DMS153 treated with DMSO at 0.1 percent for 48 hours (cell line): ENCODE measurements around the gene SLC25A1.

Source experiments
- DNase-seq: peaks from one replicate; lab custom pipeline; 2025; ENCODE audit not compliant: unreplicated experiment; lab: John Stamatoyannopoulos, UW

SLC25A1 gene

DNA sequence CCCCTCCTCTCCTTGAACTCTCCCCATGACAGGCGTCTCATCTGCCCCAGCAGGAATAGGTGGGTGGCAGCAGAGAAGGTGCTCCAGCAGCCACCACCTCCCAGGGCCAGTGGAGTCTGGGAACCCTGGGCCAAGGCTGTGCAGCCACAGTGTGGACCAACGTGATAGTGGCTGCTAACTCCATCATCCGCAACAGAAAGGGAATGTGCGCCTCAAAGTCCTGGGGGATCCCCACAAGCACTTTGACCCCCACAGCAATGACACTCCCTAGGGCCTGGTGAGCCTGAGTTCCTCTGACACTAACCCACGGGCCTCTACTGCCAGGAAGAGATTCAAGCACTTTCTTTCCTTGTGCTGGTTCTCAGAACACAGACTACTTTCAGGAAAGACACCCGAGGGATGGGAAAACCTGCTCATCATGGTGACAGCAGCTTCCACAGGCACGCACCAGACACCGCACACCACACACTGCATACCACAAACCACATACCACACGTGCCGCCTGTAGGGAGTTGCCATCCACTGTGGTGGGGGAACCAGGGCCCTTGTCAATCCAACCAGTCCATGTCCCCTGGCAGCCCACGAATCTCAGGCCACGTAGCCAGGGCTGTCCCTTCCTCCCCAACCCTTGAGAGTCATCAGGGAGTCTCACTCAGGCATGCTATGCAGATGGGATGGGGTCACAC lies 3.4 kb upstream of the SLC25A1 start:
- DNase-seq, result no peak

DNA sequence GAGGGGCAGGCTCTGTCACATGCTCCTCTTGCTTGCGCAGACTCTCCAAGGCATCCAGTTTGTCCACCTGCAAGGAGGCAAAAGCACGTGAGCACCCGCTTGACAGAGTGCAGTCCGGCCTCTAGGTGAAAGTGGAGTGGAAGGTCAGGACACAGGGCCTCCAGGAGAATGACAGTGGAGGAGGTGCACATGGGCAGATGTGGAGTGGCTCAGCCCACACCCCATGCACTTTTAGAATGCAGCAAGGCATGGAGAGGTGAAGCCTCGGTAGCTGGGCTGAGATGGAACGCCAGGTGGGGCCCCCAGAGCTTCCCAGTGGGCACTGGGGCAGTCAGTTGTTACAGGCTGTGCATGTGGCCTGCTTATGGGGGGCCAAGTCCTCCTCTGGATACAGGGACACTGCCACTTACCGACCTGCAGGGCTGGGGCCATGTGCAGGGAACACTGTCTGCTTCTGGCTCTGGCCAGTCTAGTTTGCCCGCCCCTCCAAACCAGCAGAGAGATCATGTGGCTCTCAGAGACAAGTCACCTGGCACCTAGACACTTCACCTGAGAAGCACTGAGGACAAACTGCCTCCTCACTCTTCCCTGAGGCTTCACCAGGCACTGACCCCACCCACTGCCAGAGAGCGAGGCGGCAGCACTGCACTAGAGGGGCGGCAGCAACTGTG lies 2.3 kb upstream of the SLC25A1 start:
- DNase-seq, result no peak

DNA sequence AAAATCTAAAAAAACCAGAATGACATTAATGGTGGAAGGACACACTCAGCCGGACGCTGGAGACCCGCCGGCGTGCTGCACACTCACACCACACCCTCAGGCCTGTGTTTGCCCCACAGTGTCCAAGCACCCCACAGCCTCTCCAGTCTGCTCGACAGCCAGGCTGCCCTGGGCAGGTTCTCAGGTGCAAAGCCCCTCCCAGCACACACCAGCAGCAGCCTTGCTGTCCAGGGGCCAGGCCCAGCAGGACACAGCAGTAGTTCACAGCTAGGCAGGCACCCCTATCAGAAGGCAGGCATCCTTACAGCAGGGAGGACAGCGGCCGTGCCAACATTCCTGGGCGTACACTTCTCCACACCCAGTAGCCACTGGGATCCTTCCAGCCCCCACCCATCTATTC lies 1.7 kb upstream of the SLC25A1 start:
- no peak for DNase-seq

DNA sequence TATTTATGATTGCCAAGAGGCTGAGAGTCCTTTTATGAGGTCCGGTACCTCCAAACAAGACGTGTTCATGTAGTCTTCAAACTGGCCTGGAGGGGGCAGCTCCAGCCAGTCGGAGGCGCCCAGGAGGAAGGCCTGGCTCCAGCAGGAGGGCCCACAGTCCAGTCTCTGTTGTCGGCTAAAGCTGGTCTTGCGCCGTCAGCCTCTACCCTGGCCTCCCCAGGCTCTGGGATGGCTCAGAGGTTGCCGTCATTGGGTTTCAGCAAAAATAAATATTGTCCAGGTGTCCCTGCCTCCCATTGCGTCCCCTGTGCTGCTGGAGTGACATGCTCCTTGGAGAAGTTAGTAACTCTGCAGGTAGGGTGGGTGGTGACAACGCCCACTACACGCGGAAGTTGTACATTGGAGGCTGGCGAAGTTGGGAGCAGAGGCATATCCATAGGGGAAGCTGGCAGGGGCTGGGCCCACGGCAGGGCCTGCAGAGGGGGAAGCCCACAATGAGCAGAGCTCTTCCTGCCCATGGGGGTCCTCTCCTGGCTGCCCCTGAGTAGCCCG lies 1.0 kb upstream of the SLC25A1 start:
- DNase-seq, result peak; percentile 72

- no peak for DNase-seq
Observed at GRCh38 chr22:19178065-19178656, 375 bp downstream of the SLC25A1 start.

GRCh38 chr22:19177164-19178064 lies 1.1 kb downstream of the SLC25A1 start:
- no peak for DNase-seq

DNA sequence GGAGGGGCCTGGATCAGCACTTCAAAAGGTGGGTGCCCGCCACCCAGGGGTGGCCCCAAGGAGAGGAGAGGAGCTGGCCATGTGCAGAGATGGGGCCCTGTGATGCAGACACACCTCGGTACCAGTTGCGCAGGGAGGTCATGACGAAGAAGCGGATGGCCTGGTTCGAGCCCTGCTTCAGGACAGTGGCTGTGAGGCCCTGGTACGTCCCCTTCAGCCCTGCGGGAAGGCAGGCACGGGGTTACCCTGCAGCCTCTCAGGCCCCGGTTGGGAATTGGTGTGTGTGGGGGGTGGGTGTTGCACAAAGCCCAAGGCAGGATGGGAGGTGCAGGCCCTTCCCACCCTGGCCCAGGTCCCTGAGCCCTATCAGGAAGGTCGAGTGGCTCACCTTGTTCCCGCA lies 1.8 kb downstream of the SLC25A1 start:
- no peak for DNase-seq

DNA sequence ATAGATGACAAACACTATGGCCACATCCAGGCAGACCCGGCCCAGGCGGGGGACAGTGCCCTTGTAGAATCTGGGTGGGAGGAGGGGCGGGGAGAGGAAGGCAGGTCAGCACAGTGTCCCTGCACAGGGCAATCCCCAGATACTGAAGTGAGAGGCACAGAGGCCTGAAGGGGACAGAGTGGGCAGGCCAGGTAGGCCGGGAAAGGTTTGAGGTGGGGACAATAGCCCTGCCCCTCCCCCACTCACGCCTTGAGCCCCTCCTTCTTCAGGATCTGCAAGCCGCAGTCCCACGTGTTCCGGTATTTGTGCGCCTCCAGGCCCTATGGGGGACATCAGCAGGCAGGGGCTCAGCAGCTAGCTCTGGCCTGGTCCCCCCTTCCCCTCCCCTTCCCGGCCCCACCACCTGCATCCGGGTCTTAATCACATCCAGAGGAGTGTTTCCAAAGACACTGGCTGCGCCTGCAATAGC lies 2.3 kb downstream of the SLC25A1 start:
- DNase-seq, result no peak

- DNase-seq, result no peak
Observed at GRCh38 chr22:19175602-19176174, 2.8 kb downstream of the SLC25A1 start.

GRCh38 chr22:19175026-19175601 lies 3.4 kb downstream of the SLC25A1 start:
- DNase-seq, result no peak

DNA sequence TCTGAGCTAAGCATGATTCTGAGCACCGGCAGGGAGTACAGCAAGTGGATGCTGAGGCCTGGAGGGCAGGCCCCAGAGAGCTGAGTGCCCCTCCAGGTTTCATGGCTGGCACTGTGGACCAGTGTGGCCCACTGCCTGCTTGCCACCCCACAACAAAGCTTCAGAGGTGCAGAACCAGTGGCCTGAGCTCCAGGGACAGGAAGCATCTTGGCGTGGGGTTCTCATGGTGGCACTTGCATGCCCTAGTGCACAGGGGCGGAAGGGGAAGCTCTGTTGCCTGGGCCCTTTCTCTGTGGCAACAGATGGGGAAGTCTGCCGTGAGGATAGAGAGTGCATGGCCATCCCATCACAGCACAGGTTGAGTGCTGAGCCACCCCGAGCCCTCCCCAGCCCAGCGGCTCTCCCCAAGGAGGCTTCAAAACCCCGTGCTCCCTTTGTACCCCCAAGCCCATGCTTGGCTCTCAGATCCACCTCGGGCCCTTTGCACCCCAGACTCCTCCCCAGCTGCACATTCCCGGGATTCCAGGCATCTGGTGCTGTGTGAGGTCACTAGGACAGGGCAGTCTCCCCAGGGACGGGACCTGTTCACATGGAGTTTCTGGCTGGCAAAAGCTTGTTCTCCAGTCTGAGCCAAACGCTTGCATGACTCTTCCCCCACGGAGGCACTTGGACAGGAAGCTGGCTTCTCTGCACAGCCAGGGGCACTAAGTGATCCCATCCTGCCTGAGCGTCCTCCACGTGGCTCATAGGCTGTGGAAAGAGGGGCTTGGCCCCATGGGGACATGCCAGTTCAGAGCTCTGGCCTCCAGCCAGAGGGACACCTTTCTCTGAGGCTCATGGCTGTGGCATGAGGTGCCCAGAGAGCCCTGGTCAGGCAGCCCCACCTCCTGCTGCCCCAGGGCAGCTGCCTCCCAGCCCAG lies 4.2 kb downstream of the SLC25A1 start:
- no peak for DNase-seq

- no peak for DNase-seq
Observed at GRCh38 chr22:19173047-19174035, 5.2 kb downstream of the SLC25A1 start.

- DNase-seq, result no peak
Observed at GRCh38 chr22:19172213-19173046, 6.1 kb downstream of the SLC25A1 start.

DNA sequence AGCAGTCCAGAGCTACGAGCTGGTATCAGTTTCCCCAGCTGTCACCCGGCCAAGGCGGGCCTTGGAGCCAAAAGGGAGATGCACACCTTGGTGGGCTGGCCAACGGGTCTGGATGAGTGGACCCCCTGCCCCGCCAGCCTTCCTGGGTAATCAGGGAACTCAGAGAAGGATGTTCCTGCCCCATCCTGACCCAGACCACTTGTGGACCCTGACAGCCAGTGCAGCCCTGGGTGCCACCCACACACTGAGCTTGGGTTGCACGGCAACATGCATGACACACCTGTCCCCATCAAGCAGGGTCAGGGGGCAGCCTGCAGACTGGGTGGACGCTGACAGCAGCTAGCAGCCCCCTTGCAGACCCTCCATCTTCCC lies 8.6 kb downstream of the SLC25A1 start:
- DNase-seq, result no peak

GRCh38 chr22:19169002-19169946 lies 9.3 kb downstream of the SLC25A1 start:
- DNase-seq, result no peak
